AG09319 (cell line): ENCODE measurements around the gene CFAP221.

ENCODE experiments used
- DNase-seq: peaks from one replicate; pipeline ENCODE4 v3.0.0-alpha.2; 2010; ENCODE audit warnings: low read depth; ENCODE audit errors: extremely low read depth
- TF ChIP-seq, protein P1 (sequence below): IDR thresholded peaks from 2 replicates; pipeline ENCODE4 v1.5.1; 2011; ENCODE audit warnings: low read depth, mild to moderate bottlenecking, inconsistent platforms, low read length, moderate library complexity

The CFAP221 gene

DNA sequence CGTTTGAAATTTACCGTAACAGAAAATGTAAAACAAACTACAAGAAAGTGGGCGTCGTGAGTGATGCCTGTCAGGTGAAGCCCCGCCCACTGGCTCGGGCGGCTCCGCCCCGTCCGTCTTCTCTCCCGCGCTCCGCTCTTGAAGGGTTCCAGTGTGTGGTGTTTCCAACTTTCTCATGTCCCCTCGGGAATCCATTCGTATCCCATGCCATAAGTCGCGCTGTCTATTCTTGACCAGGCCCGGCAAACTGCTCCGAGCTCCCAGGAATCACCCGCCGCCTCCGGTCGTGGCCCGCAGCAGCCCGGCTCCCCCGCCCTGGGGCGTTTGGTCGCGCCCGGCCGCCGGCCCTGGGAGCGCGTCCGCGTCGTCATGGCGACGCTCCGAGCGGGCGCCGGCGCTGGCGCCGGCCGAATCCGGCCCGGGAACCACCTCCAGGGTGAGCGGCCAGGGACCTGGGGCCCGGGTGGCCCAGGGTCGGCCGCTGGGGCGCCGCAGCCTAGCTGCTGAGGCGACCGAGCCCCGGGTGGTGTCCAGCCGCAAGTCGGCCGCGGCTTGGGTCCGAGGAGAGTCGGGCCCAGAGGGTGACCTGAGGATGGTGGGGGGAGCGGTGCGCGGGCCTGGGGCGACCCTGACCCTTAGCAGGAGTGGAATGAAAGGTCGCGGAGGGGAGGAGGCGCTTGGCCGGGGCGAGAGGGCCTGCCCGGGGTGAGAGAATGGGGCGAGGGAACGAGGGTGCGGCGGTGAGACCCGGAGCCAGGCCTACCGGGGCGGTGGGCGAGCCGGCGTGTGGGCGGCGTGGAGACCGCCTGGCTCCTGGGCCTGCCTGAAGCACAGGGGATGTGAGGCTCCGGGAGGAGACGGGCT is at the start of gene CFAP221:
CFAP221 (plus strand) TSS at position 375 of the 864 bp plus-strand sequence. CDS start 1,683 bp downstream, outside the sequence.
- TF ChIP-seq, protein P1, sequence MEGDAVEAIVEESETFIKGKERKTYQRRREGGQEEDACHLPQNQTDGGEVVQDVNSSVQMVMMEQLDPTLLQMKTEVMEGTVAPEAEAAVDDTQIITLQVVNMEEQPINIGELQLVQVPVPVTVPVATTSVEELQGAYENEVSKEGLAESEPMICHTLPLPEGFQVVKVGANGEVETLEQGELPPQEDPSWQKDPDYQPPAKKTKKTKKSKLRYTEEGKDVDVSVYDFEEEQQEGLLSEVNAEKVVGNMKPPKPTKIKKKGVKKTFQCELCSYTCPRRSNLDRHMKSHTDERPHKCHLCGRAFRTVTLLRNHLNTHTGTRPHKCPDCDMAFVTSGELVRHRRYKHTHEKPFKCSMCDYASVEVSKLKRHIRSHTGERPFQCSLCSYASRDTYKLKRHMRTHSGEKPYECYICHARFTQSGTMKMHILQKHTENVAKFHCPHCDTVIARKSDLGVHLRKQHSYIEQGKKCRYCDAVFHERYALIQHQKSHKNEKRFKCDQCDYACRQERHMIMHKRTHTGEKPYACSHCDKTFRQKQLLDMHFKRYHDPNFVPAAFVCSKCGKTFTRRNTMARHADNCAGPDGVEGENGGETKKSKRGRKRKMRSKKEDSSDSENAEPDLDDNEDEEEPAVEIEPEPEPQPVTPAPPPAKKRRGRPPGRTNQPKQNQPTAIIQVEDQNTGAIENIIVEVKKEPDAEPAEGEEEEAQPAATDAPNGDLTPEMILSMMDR = no peak
- DNase-seq = no peak

DNA sequence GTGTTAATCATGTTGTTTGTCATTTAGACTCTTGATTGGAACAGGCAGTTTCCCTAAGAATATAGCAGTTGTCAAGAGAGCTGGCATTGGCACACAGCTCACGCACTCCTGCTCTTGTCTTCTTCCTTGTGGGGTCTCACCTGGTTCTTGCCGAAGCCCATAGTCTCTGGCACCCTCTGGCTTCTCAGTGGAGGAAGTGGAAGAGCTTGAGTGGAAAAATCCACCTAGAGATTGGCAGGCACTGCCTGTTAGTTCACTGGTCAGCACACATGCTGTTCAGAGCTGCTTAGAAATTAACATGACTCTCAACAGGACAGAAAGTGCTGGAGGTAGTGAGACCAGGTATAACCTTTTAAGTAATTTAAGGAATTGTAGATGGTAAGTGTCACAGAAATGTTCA is 48.3 kb upstream of the CFAP221 start:
- TF ChIP-seq, protein P1 = no peak
- DNase-seq = no peak

DNA sequence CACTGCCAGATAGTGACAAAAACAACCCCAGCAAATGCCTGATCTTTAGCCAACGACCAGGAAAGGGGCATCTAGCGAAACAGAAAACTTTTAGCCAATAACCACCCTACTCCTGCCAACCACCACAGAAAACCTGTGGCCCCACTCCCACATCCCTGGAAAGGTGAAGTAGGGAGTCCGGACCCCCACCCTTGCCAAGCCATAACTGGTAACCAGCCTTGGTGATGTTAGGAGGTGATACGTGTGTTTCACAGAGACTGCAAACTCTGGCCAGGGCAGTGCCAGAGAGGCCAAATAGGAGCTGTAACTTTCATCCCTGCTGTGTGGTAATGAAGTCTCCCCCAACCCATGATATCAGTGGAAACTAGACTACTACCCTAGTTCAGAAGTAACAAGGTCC is 47.6 kb upstream of the CFAP221 start:
- DNase-seq = no peak
- TF ChIP-seq, protein P1 = no peak

- TF ChIP-seq, protein P1 = no peak
- no peak for DNase-seq
These were observed 35.5 kb upstream of the CFAP221 start for GRCh38 chr2:119508756-119509155.

GRCh38 chr2:119511989-119512388 is 32.3 kb upstream of the CFAP221 start:
- DNase-seq = no peak
- TF ChIP-seq, protein P1 = no peak

GRCh38 chr2:119512946-119513345 is 31.3 kb upstream of the CFAP221 start:
- no peak for DNase-seq
- TF ChIP-seq, protein P1 = no peak

DNA sequence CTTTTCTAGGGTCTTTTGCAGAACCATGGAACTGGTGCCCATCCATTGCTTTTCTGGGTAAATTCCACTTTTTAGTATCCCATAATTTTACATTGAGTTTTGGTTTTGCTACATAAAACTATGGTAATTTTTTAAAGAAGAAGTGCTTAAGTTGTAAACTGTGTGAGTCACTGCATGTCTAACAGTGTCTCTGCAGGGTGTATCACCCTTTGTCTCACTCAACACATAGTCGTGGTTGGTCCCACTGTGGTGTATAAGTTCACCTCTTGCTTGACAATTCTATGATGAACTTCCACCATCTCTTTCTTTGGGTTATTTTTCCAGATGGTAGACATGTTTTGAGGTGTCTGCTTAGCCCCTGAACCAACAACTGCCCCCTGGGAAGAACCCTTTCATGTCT is 30.4 kb upstream of the CFAP221 start:
- TF ChIP-seq, protein P1 = no peak
- no peak for DNase-seq
